ENCODE data around the gene FAM53B.

FAM53B gene

DNA sequence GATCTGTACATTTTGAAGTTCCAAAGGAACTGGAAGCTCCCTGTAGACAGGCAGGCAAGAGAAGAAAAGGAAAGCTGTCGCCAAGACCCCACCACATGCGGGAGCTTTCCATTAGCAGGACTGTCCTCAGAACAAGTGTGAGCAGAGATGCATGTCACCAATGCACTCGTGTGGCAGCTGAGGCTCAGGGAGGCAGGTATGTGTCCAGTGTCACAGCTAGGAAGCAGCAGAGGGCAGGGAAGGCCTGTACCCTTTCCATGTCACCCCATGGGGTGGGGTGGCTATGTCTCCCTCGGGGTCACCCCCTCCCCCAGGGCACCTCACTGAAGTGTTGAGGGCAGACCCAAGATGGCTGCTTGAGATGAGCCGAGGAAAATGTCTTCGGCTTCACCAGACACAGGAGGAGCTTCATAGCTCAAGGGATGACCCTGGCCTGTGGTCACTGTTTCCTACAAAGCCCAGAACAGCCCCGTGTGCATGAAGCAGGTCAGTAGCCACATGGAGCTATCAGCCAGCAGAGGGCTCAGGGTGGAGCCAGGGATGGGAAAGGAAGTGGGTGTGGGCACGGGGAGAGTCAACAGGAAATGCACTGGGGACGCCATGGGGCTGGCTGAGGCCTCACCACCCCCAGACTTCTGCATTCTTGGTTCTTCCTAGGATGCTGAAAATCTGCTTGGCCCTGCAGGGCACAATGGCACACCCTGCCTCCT is 96.6 kb downstream of the FAM53B start:
- TF ChIP-seq, protein P1, sequence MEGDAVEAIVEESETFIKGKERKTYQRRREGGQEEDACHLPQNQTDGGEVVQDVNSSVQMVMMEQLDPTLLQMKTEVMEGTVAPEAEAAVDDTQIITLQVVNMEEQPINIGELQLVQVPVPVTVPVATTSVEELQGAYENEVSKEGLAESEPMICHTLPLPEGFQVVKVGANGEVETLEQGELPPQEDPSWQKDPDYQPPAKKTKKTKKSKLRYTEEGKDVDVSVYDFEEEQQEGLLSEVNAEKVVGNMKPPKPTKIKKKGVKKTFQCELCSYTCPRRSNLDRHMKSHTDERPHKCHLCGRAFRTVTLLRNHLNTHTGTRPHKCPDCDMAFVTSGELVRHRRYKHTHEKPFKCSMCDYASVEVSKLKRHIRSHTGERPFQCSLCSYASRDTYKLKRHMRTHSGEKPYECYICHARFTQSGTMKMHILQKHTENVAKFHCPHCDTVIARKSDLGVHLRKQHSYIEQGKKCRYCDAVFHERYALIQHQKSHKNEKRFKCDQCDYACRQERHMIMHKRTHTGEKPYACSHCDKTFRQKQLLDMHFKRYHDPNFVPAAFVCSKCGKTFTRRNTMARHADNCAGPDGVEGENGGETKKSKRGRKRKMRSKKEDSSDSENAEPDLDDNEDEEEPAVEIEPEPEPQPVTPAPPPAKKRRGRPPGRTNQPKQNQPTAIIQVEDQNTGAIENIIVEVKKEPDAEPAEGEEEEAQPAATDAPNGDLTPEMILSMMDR (IDR thresholded peaks at IDR 0.05) = peak; percentile 86
- H3K4me3 ChIP-seq (ENCODE audit: low read depth in 1 of 2, low read length in 1 of 2) = peak overlapping the region; percentile 61 to 62
- H3K27ac ChIP-seq = peak overlapping the region; percentile 99
- no peaks in the 10 kb centered on the region for H3K9me3 ChIP-seq
- peaks cover 76 to 96% of the 10 kb centered on the region in 2 experiments for H3K4me1 ChIP-seq (ENCODE audit: control insufficient read depth in 1 of 2, insufficient read depth in 1 of 2, low read depth in 1 of 2, low read length in 1 of 2)
- no peaks in the 10 kb centered on the region for H3K27me3 ChIP-seq
- no peaks in the 10 kb centered on the region for H3K36me3 ChIP-seq

DNA sequence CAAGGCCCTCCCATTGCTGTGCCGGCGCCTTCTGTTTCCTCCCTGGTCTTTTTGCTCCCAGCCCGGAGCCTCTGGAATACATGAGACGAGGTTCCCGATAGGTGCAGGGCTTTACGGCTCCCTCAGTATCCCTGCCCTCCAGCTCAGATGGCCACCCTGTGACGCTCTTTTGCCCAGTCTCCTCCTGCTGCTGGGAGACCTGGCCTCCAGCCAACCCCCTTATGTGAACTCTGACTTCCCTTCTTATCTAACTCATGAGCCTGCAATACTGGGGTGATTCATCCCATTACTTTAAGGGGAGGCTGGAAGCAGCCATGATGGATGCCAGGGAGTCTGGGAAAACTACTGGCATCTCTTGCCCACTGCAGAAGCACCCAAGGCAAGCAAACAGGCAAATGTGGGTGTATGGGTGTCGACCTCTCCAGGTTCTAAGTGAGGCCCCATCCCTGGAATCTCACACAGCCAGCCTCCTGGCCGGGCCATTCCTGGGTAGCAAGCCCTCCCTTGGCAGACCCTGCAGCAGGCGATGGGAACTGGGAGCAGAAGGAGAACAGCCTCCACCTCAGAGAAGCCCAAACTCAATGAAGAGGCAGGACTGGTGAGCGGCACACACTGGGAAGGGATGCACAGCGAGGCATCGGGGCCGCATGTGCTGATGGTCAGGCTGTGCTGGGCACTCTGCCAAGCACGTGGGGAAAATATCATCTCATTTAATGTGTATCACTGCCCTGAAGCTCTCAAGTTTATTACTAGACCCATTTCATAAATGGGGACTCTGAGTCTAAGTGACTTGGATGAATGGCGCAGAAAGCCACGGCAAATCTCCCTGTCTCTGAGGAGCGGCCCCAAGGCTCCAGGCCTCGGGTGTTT is 97.5 kb downstream of the FAM53B start:
- Histone ChIP-seq H3K4me3 (ENCODE audit: low read depth in 1 of 2, low read length in 1 of 2) (peak overlapping the region; percentile 61 to 62), H3K27ac (peak overlapping the region; percentile 99), H3K9me3 (no peaks in the 10 kb centered on the region), H3K4me1 (ENCODE audit: control insufficient read depth in 1 of 2, insufficient read depth in 1 of 2, low read depth in 1 of 2, low read length in 1 of 2) (peaks cover 79 to 98% of the 10 kb centered on the region in 2 experiments), H3K36me3 (no peaks in the 10 kb centered on the region), H3K27me3 (no peaks in the 10 kb centered on the region)
- TF ChIP-seq, protein P1 (IDR thresholded peaks at IDR 0.05) = no peak

DNA sequence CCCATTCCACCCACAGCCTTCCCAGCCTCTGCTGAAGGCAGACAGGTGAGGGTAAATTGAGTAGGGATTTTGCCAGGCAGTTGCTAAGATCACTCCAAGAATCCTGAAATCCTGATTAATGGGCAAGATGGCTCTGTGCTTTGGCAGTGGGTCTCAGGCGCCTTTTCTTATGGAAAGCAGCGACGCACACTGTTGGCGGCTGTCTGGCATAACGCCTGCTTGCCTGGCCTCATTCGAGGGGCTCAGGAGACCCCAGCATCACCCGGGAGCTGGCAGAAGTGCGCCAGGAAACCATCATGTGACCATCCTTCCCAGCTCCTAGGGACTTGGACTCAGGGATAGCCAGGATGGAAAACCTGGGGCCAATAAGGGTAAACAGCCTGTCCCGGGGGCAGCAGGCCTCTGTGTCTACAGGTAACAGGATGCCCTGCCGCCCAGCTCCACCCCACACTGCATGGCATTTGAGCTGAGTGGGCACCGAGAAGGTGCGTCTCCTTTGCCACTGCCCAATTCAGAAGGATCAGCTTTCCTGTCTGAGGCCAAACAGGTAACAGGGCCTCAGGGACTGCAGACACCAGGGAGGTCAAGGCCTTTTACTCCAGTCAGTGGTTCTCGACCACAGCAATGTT is 98.6 kb downstream of the FAM53B start:
- Histone ChIP-seq H3K4me3 (ENCODE audit: low read depth in 1 of 2, low read length in 1 of 2) (no peak overlapping the region), H3K27me3 (no peaks in the 10 kb centered on the region), H3K36me3 (no peaks in the 10 kb centered on the region), H3K27ac (peak overlapping the region; percentile 99), H3K4me1 (ENCODE audit: control insufficient read depth in 1 of 2, insufficient read depth in 1 of 2, low read depth in 1 of 2, low read length in 1 of 2) (peaks cover 79 to 98% of the 10 kb centered on the region in 2 experiments), H3K9me3 (no peaks in the 10 kb centered on the region)
- TF ChIP-seq, protein P1 (IDR thresholded peaks at IDR 0.05) = no peak

DNA sequence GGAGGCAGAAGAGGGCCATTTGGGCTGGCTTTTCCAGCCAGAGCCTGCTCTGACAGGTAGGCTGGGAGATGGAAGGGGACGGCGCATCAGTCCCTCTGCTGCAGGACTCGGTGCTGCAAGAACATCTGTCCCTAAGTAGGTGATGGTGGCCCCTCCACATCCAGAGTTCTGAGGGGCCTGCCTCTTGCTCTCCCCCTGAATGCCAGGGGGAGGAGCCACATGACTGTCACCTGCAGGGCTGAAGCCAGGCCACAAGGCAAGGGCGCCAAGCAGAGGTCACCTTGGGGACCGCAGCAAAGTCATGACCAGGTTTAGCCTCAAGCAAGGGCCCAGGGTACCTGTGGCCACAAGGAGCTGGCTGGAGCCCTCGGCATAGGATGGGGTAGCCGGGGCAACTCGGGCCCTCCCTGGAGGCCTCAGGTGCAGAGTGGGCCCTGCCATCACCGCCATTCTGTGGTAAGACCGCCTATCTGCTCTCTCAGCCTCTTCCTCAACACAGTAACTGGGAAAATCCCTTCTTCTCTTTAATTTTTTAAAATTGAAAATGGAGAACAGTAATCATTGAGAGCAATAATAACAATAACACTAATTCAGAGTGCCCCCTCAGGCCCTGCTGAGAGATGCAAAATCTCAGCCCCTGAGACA is 99.3 kb downstream of the FAM53B start:
- Histone ChIP-seq H3K4me1 (ENCODE audit: control insufficient read depth in 1 of 2, insufficient read depth in 1 of 2, low read depth in 1 of 2, low read length in 1 of 2) (peaks cover 79 to 98% of the 10 kb centered on the region in 2 experiments), H3K27me3 (no peaks in the 10 kb centered on the region), H3K9me3 (no peaks in the 10 kb centered on the region), H3K27ac (peak overlapping the region; percentile 99), H3K36me3 (no peaks in the 10 kb centered on the region), H3K4me3 (ENCODE audit: low read depth in 1 of 2, low read length in 1 of 2) (no peak overlapping the region)
- TF ChIP-seq, protein P1 (IDR thresholded peaks at IDR 0.05) = no peak

DNA sequence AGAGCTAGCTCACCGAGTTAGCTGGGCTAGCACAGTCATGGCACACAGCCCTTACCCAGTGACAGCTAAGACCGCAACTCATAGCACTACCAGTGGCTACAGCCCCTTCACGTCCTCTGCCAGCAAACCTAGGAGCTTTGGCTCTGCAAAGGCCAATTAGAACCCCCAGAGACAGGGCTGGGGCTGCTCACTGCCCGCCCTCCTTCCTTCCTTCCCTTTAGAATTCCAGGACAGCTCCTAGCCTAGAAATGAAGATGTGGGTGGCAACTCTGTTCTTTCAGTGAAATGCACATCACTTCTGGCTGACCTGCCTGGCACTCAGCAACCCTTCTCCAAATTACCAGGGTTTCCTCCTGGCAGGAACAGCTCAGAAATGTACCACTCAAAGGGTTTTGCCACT is 99.9 kb downstream of the FAM53B start:
- Histone ChIP-seq H3K27me3 (no peaks in the 10 kb centered on the region), H3K27ac (peak overlapping the region; percentile 99), H3K9me3 (no peaks in the 10 kb centered on the region), H3K36me3 (no peaks in the 10 kb centered on the region), H3K4me3 (ENCODE audit: low read depth in 1 of 2, low read length in 1 of 2) (no peak overlapping the region), H3K4me1 (ENCODE audit: control insufficient read depth in 1 of 2, insufficient read depth in 1 of 2, low read depth in 1 of 2, low read length in 1 of 2) (peaks cover 78 to 98% of the 10 kb centered on the region in 2 experiments)
- TF ChIP-seq, protein P1 (IDR thresholded peaks at IDR 0.05) = no peak
